Stimulated activated CD4-positive, alpha-beta T cell treated with anti-CD3 and anti-CD28 coated beads, Interleukin-12 subunit alpha, Interleukin-12 subunit beta, amount 100 ng/mL, for 24 hours (primary cell): ENCODE measurements around the gene LINC00632.
A peak's percentile ranks its signal among the peaks of the same experiment; 100 is the strongest.
"Not testable (repeated sequence)": the region's sequence is repeated elsewhere in the genome, so short reads cannot be mapped to it uniquely, and the experiment has no call there.

Experiments
- DNase-seq, 2 experiments: peaks; one replicate each; pipeline ENCODE4 v3.0.0-alpha.2; 2020; ENCODE audit warnings: low read depth in 2 of 2

The LINC00632 gene

DNA sequence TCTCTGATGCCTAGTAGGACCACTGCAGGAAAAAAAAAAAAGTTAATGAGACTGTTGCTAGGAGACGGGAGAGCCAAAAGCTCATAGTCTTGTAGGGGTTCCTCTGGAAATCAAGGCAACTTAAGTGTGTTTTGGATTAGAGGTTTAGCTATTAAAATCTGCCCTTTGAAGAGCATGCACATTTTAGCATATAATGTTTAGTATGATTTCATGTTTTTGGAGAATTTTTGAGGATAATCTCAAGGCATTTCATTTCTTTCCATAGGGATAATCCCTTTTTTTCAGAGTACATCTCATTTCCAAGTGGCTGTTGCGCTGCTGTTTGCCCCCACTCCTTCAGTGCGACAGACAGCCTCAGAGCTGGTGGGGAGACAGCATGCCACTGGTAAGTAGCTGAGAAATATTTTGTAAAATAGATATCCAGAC, at the start of gene LINC00632:
Gene LINC00632 (plus strand): TSS at position 339 of the 426 bp plus-strand sequence.
- no peak for DNase-seq

DNA sequence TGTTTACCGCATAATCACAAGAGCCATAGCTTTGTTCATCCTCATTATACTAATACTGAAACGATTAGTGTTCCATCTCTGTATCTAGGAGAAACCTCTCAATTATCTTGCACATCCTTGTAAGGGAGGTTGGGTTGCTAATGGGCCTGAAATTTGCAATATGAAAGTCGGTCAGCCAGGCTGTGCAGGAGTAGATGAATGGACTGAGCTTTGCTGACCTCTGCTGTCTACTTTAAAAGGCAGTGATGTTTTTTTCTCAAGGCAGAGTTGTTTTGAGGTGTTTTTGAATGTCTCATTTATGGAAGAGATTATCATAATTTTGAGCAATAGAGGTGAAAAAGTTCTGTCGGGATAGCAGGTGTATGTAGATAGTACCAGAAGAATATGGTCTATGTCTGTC, 47.9 kb upstream of the LINC00632 start:
- no peak for DNase-seq

DNA sequence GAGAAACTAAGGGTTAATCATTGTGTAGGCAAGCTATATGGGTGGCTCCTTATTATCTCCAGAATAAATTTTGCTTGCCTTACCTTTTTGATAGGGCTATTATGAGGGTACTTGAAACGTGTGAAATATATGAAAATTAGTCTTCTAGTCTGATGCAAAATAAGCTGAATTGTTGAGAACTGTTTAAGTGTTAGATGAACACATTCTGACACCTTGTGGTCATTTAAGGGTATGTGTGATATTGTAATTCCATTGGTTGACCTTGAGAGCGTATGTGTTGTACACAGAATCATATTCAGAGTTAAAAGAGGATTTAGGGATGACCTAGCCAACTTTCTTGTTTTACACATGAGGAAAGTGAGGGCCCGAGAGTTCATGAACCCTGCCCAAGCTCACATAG, 44.6 kb upstream of the LINC00632 start:
- no peak for DNase-seq

DNA sequence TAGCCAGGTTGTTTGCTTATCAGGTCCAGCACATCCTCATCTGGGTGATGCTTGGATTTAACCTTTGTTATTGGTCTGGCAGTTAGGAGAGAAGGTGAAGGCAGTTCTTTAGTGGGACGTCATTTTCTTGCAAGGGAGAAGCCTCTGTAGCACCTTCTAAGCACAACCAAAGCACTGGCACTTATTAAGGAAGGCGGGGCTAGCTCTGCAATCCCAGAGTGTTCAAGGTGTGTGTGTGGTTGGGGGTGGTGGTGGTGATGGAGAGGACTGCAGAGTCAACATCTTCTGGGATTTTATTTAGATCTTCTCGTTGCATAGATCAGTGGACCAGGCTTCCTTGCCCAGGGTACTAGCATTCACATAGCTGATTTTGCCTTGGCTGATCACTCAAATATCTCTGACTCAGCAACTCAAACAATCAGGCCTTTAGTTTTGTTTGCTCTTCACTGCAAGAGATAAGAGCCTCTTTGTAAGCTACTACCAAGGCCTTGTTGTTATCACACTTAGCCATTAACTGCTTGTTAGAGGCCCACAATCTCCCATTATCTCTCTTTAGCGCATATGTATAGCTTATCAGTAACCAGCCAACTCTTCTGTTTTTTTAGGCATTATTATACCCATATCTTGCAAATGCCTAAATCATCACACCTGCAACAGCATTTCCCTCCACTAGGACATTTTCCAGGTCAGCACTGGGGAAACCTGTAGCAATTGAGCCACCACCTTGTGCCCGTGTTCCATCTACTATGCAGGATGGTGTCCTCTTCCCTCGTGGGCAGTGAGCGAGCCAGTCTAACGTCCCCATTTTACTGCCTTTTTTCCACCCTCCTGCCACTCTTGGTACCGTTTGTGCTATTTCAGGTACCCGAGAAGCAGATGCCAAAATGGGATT, 36.5 kb upstream of the LINC00632 start:
- no peak for DNase-seq

DNA sequence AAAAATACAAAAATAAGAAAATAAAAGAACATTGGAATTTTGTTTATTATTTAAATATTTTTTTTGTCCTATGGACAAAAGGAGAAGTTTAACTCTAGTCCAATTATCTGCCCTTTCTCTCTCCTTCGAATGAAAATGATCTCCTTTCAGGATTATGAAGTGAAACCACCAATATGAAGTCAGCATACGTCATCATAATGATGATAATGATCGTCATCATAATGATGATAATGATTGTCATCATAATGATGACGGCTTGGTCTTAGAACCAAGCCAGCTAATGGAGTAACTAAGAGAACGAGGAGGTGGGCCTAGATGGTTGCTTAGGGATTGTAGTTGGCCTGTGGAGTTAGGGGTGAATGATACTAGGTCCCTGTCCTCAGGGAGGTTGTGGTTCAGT, 21.9 kb upstream of the LINC00632 start:
- no peak for DNase-seq

DNA sequence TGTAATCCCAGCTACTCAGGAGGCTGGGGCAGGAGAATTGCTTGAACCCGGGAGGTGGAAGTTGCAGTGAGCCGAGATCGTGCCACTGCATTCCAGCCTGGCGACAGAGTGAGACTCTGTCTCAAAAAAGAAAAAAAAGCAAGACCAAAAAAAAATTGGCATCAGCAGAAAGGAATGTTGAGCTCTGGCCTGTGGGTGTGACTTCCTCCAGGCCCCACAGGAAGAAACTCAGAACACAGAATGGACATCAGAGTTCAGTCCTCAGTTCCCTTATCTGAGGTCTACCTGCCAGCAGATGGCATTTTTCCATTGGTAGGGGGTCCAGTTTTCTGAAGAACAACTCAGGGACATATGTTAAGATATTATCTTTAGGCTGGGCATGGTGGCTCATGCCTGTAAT, 18.0 kb upstream of the LINC00632 start:
- DNase-seq = not testable (repeated sequence)

DNA sequence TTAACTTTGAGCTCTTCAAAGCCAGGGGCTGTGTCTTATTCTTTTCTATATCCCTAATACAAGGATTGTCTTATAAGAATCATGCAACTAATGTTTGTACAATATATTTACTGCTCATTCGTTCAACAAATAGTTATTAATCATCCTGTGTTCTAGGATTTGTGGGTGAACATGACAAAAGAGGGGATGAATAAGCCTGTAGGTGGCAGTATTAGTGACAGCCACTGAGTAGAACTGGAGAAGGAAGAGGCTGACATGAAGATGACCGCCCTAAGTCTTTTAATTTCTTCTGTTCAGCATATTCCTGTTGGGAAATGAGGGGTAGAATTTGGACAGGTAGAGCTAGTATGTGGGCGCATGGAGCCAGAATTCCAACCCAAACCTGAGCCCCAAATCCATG, 11.9 kb upstream of the LINC00632 start:
- no peak for DNase-seq

DNA sequence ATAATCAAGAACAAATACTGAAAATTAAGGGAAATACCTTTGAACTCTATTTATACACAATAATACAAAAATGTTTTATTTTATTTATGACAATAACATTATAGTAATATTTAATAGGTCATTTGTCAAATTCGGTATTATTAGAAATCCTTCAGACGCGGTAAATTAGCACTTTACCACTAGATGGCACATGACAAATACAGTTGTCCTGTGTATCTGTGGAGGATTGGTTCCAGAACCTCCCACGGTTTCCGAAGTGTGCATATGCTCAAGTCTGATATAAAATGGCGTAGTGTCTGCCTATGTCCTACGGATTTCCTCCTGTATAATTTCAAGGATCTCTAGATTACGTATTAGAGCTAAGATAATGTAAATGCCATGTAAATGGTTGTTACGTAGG, 8.1 kb upstream of the LINC00632 start:
- DNase-seq = no peak

DNA sequence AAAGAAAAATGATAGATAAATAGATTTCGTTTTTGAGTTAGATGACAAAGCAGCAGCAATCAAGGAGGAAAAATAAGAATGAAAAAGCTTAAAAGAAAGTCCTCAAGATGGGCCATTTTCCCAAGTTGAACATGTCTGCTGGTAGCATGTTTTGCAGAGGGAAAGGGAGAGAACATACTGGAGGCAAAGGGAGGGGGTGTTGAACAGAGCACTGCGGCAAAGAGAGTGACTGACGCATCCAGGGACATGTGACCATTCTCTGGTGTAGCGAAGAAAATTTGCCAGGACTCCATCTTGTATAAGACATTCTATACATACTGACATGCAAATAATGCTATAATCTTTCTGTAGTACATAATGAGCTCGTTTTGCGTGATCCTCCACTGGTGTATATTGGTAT, 1.2 kb downstream of the LINC00632 start:
- no peak for DNase-seq

DNA sequence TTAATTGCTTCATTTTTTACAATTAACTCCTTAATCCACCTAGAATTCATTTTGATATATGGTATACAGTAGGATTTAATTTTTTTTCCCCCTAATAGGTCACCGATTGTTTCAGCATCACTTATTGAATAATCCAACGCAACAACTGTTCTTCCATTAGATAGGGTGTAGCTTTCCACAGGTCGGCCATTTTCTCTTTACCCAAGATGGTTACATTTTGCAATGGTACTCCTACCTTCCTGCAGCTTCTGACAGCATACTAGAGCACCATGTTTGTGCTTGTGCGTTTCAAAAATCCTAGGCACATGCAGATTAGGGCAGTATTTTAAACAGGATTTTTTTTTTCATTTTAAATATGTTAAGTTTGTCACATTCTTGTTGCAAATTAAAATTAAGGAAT, 2.3 kb downstream of the LINC00632 start:
- DNase-seq = no peak

DNA sequence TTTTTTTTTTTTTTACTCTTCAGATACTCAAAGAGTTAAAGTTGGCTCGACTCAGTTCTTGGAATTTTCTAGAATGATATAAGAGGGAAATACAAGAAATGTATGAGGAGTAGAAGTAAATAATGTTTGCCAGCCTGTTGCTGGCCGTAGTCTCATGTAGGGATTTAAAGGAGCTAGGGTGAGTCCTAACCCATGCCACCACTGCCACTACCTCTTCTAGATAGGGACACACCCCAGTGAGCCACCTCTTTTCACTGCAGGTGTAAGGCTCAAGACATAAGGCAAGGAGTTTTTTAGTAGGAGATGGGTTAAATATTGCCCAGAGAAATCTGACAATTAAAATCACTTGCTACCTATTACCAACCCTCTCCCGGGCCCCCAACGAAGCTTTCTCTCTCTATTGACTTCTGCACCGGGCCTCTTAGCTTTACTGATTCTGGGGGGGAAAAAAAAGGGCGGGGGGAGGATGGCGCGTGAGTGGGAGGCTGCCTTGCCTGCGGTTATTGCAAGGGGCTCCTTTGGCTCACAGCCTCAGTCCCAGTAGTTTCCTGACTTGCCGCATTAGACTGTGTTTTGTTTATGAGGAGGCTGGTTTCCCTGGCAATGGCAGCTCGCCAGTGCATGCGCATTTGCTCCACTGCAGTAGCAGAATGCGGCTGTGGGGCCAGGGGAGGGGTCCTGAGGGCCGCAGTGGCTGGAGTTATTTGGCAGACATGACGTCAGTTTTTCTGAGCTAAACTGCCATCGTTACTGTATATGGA, 3.0 kb downstream of the LINC00632 start:
- no peak for DNase-seq

DNA sequence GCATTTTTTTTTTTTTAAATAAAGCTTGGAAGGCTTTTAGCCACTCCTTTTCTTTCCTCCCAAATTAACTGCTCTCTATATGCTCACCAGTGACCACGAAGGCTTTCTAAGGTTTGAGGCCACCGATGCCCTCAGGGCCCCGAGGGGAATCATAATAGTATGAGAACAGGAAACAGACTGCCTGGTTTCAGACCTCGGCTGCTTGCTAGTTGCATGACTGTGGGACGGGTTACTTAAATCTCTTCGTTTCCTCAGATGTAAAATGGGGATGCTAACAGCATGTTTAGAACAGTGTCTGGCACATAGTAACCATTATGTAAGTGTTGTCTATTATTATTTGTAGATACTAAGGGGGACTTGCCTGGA, 3.6 kb downstream of the LINC00632 start:
- DNase-seq = no peak

DNA sequence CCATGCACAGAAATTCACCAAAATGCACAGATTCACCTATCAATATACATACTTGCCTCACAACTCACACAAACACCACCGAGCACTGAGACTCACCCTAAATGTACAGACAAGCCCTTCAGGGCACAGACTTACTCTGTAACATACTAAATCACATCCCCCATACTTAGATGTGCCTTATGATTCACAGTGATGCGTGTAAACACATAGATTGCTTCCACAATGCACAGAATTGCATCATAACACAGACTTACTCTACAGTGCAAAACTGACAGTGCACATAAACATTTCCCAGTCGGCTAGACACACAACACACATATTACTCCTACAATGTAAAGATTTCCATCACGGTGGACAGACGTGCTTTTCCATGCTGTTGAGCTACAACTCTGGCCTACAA, 6.2 kb downstream of the LINC00632 start:
- DNase-seq = no peak

DNA sequence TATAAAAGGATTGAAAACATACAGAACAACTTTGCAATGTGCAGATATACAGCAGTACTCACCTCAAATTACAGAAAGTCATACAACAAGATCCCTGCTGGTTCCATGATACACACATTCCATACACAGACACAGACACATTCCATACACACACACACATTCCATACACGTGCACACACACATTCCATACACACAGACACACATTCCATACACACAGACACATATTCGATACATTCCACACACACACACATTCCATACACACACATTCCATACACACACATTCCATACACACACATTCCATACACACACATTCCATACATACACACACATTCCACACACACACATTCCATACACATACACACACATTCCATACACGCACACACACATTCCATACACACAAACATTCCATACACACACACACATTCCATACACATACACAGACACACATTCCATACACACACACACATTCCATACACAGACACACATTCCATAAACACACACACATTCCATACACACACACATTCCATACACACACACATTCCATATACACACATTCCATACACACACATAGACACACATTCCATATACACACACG, 13.7 kb downstream of the LINC00632 start:
- no peak for DNase-seq

DNA sequence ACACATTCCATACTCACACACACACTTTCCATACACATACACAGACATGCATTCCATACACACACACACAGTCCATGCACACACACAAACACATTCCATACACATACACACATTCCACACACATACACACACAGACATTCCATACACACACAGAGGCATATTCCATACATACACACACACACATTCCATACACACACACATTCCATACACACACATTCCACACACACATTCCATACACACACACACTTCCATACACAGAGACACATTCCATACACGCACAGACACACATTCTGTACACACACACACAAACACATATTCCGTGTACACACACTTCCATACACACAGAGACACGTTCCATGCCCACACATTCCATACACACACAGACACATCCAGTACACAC, 14.8 kb downstream of the LINC00632 start:
- DNase-seq = no peak

DNA sequence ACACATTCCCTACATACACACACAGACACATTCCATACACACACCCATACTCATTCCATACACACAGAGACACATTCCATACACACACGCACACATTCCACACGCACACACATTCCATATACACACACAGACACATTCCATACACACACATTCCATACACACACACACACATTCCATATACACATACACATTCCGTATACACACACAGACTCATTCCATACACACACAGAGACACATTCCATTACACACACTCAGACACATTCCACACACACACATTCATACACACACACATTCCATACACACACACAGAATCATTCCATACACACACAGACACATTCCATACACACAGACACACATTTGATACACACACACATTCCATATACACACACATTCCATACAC, 15.2 kb downstream of the LINC00632 start:
- DNase-seq = no peak

DNA sequence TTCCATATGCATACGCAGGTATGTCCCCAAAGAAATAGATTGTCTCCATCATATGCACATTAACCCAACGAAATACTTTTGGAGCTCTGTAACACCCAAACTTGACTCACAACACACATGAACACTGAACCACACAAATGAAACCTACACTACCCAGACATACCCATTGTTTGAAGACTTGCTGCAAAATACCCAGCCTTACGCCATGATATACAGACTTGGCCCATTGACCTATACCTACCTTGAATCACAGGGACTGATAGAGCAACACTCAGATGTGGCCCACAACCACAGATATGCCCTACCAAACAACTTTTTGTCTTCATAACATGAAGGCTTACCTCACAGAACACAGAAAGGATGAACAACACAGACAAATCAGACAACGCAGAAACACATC, 15.9 kb downstream of the LINC00632 start:
- no peak for DNase-seq

DNA sequence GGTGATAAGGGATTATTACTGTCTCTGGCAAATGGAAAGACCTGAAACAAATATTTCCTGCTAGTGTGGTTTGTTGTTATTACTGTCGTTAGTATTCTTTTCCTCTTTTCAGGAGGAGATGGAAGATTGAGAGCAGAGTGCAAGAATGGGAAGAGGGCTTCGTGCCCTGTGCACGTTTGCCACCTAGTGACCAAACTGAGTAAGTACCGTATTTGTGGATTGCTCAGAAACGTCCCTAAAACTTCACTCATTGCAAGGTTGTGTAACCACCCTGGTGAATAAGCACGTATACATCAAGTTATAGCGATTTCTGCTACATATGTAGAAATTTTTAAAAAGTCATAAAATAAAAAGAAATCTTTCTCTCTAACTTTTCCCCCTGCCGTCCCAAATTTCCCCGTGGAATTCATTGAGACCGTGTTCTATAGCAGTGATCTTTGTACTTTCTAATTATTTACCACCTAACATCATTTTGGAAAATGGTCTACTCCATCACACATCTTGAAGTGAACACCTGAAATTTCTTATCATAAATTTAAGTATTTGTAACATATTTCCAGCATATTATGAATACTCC, 24.3 kb downstream of the LINC00632 start:
- no peak for DNase-seq

DNA sequence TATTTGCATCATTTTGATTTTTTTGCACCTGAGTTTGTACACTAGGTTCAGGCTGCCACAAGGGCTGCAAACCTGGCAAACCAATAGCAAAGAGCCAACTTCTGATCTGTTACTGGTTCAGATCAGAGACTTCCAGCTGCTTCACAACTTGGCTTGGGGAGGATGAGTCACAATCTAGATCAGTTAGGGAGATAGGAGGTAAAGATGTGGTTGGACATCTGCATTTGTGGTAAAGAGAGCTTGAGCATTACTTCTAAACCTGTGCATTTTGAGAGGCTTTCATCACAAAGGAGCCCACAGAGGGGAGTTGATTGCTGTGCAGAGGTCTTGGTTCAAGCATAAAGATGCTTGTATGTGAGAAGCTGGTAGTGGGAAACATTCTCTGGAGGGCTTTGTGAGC, 34.5 kb downstream of the LINC00632 start:
- no peak for DNase-seq

DNA sequence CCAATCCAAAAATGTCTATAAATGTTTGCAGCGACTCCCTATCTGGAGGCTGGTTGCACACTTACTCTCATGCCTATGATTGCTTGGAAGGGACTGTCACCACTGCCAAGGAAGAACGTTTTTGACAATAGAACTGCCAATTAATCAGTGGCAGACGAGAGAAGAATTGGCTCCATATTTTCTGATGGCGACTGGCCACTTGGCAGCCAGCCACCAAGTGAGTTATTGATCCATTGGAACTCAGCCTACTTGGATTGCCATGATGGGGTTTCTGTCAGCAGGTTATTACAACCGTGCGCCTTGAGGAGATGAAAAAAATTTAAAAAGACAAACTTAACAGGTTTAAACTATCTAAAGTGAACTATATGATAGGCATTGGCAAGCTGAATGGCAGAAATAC, 47.4 kb downstream of the LINC00632 start:
- DNase-seq = no peak

DNA sequence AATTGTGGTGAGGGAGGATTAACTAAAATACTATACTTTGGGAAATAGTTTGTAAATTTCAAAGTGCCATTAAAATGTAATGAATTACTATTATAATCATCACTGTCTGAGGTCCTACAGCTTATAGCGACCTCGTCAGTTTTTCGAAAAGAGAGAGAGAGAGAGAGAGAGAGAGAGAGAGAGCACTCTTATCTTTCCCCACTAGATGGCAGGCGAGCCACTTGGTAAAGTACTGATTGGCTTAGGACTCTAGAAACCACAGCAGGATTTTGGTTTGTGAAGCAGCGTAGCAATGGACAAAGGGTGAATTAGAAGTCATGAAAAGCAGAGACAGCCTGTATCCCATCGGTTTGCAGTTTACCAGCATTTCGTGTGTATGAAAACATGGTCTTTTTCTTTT, 52.5 kb downstream of the LINC00632 start:
- DNase-seq = peak in 1 of 2 experiments; percentile 9

DNA sequence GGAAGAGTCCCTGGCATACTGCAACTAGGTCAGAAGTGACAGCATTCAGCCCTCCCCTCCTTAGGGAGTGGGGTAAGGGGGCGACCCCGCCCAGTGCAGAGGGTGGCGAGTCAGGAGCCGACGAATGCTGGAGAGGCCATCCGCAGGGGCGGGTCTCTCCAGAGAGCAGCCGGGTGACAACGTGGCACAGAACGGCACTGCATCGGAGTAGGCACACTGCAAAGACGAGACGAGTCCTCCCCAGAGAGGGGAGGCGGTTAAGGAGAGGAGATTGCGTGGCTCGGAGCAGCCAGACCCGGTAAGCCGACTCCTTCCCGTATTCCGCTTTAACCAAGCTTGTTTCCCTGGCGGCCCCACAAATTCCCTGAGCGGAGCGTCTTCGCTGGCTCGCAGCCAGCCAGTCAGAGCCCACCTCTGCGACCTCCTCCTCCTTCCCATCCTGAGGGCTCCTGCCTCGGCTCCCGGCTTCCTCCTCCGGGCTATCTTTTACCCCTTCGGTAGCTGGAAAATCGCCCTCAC, 54.9 kb downstream of the LINC00632 start:
- DNase-seq = no peak
